HepG2 (cell line): ENCODE data around the gene LY6G5B. TPM values are rescaled to one million over a fixed set of nuclear protein-coding genes. Genes with fewer than 3 reads are reported as not detected.

Experiments
- ARID2 ChIP-seq: sonication (generic); formaldehyde crosslinking; IDR thresholded peaks from 2 replicates; pipeline ENCODE4 v1.8.1; 2022; ENCODE audit warnings: mild to moderate bottlenecking, missing genetic modification reagents, borderline replicate concordance
- BCL6 ChIP-seq: IDR thresholded peaks from 2 replicates; pipeline ENCODE4 v1.6.1; 2016; ENCODE audit warnings: missing genetic modification reagents, missing compliant biosample characterization
- DPF2 ChIP-seq: sonication (generic); formaldehyde crosslinking; IDR thresholded peaks from 2 replicates; pipeline ENCODE4 v1.4.0; 2020; ENCODE audit warnings: mild to moderate bottlenecking, low read depth, missing genetic modification reagents, borderline replicate concordance
- ELF3 ChIP-seq: IDR thresholded peaks from 2 replicates; pipeline ENCODE4 v1.6.1; 2016; ENCODE audit warnings: missing genetic modification reagents, missing compliant biosample characterization
- JARID2 ChIP-seq: sonication (generic); formaldehyde crosslinking; IDR thresholded peaks from 2 replicates; pipeline ENCODE4 v1.8.1; 2023; ENCODE audit warnings: missing genetic modification reagents, inconsistent platforms; ENCODE audit not compliant: insufficient replicate concordance
- MBD4 ChIP-seq: IDR thresholded peaks from 2 replicates; pipeline ENCODE4 v1.6.1; 2012; ENCODE audit warnings: low read length, inconsistent platforms, borderline replicate concordance
- NCOA5 ChIP-seq: sonication (generic); formaldehyde crosslinking; IDR thresholded peaks from 2 replicates; pipeline ENCODE4 v1.4.0; 2020; ENCODE audit warnings: missing genetic modification reagents
- SP2 ChIP-seq: sonication (generic); formaldehyde crosslinking; IDR thresholded peaks from 2 replicates; pipeline ENCODE4 v1.5.1; 2020; ENCODE audit warnings: mild to moderate bottlenecking, missing genetic modification reagents
- TEAD3 ChIP-seq: optimal IDR thresholded peaks from 2 replicates; pipeline ENCODE3; 2016; ENCODE audit warnings: borderline replicate concordance
- ZKSCAN8 ChIP-seq: IDR thresholded peaks from 2 replicates; pipeline ENCODE4 v1.6.1; 2016; ENCODE audit warnings: borderline replicate concordance, missing genetic modification reagents, missing compliant biosample characterization
- ZNF138 ChIP-seq: sonication (generic); formaldehyde crosslinking; IDR thresholded peaks from 2 replicates; pipeline ENCODE4 v1.5.0; 2020; ENCODE audit warnings: mild to moderate bottlenecking, low read depth, missing genetic modification reagents
- ZNF160 ChIP-seq: sonication (generic); formaldehyde crosslinking; IDR thresholded peaks from 2 replicates; pipeline ENCODE4 v1.8.0; 2022; ENCODE audit warnings: mild to moderate bottlenecking, inconsistent platforms, missing genetic modification reagents
- ZNF235 ChIP-seq: sonication (generic); formaldehyde crosslinking; IDR thresholded peaks from 2 replicates; pipeline ENCODE4 v1.8.1; 2023; ENCODE audit warnings: mild to moderate bottlenecking, missing genetic modification reagents, borderline replicate concordance
- ZNF562 ChIP-seq: sonication (generic); formaldehyde crosslinking; IDR thresholded peaks from 2 replicates; pipeline ENCODE4 v1.8.0; 2022; ENCODE audit warnings: missing genetic modification reagents, borderline replicate concordance
- ZNF597 ChIP-seq: sonication (generic); formaldehyde crosslinking; IDR thresholded peaks from 2 replicates; pipeline ENCODE4 v1.5.0; 2020; ENCODE audit warnings: missing genetic modification reagents
- ZNF629 ChIP-seq: sonication (generic); formaldehyde crosslinking; conservative IDR thresholded peaks from 2 replicates; pipeline ENCODE4 v1.5.0; 2020; ENCODE audit warnings: missing genetic modification reagents
- ZNF670 ChIP-seq: sonication (generic); formaldehyde crosslinking; IDR thresholded peaks from 2 replicates; pipeline ENCODE4 v1.8.0; 2022; ENCODE audit warnings: mild to moderate bottlenecking, missing genetic modification reagents, borderline replicate concordance
- ZNF747 ChIP-seq: sonication (generic); formaldehyde crosslinking; IDR thresholded peaks from 2 replicates; pipeline ENCODE4 v1.8.1; 2023; ENCODE audit warnings: missing genetic modification reagents, mild to moderate bottlenecking, borderline replicate concordance
- polyA plus RNA-seq, 8 experiments: library from polyadenylated mRNA; depleted of rRNA in 3 of 8; stranded (reverse) in 7 of 8; unstranded in 1 of 8; fragments of >200 nt; fragmentation: Illumina TruSeq in 4 of 8; extraction: Trizol in 4 of 8; gene quantifications; 2 replicates each; pipeline versions ENCODE4 v1.2.1 to v1.2.3, GENCODE V29; 2011 to 2016; ENCODE audit warnings: low read depth in 4 of 8, missing spikeins in 1 of 8, mixed read lengths in 1 of 8; ENCODE audit not compliant: insufficient read depth in 1 of 8
- total RNA-seq, 5 experiments: library from RNA; depleted of rRNA; stranded (reverse); fragments of >200 nt; fragmentation: Illumina TruSeq; extraction: Trizol; gene quantifications; 2 replicates each; pipeline ENCODE4 v1.2.3, GENCODE V29; 2016; ENCODE audit warnings: low read depth in 1 of 5
- TF ChIP-seq, protein P1 (sequence below): sonication (generic); formaldehyde crosslinking; IDR thresholded peaks from 2 replicates; pipeline ENCODE4 v1.5.0; 2020; ENCODE audit warnings: mild to moderate bottlenecking, missing genetic modification reagents
- TF ChIP-seq, protein P2 (sequence below): sonication (generic); formaldehyde crosslinking; IDR thresholded peaks from 2 replicates; pipeline ENCODE4 v1.9.0; 2021; ENCODE audit warnings: missing genetic modification reagents, borderline replicate concordance
- TF ChIP-seq, protein P3 (sequence below): sonication (generic); formaldehyde crosslinking; conservative IDR thresholded peaks from 2 replicates; pipeline ENCODE4 v1.8.1; 2023; ENCODE audit warnings: missing genetic modification reagents

LY6G5B gene
- total and polyA plus RNA-seq, 2 of the 13 experiments (the other 11 are each of a cell fraction or from before 2014, with no cell fraction given) = 7.8 to 15.7 TPM

- TF ChIP-seq ZNF670 (CRISPR knock-in tag) (0 out of 2 replicates have a peak, but pooled peaks have one; percentile 35), NCOA5 (CRISPR knock-in tag) (no peak), ELF3 (CRISPR knock-in tag) (0 out of 2 replicates have a peak, but pooled peaks have one; percentile 39), ZNF597 (CRISPR knock-in tag) (no peak), MBD4 (no peak), ZNF235 (CRISPR knock-in tag) (no peak), SP2 (CRISPR knock-in tag) (0 out of 2 replicates have a peak, but pooled peaks have one; percentile 0), ZNF562 (no peak), BCL6 (CRISPR knock-in tag) (peak; percentile 60; the same call in 1 of the 2 replicates), ZNF629 (CRISPR knock-in tag) (no peak), JARID2 (no peak), TEAD3 (CRISPR knock-in tag) (peak; percentile 50), ZNF160 (CRISPR knock-in tag) (no peak; the same call in 1 of the 2 replicates), ZKSCAN8 (CRISPR knock-in tag) (no peak), ZNF747 (CRISPR knock-in tag) (peak; percentile 55; the same call in 1 of the 2 replicates), ZNF138 (CRISPR knock-in tag) (no peak), DPF2 (CRISPR knock-in tag) (no peak), ARID2 (no peak)
- TF ChIP-seq, protein P1, sequence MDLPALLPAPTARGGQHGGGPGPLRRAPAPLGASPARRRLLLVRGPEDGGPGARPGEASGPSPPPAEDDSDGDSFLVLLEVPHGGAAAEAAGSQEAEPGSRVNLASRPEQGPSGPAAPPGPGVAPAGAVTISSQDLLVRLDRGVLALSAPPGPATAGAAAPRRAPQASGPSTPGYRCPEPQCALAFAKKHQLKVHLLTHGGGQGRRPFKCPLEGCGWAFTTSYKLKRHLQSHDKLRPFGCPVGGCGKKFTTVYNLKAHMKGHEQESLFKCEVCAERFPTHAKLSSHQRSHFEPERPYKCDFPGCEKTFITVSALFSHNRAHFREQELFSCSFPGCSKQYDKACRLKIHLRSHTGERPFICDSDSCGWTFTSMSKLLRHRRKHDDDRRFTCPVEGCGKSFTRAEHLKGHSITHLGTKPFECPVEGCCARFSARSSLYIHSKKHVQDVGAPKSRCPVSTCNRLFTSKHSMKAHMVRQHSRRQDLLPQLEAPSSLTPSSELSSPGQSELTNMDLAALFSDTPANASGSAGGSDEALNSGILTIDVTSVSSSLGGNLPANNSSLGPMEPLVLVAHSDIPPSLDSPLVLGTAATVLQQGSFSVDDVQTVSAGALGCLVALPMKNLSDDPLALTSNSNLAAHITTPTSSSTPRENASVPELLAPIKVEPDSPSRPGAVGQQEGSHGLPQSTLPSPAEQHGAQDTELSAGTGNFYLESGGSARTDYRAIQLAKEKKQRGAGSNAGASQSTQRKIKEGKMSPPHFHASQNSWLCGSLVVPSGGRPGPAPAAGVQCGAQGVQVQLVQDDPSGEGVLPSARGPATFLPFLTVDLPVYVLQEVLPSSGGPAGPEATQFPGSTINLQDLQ (CRISPR knock-in tag) = peak; percentile 58
- TF ChIP-seq, protein P2, sequence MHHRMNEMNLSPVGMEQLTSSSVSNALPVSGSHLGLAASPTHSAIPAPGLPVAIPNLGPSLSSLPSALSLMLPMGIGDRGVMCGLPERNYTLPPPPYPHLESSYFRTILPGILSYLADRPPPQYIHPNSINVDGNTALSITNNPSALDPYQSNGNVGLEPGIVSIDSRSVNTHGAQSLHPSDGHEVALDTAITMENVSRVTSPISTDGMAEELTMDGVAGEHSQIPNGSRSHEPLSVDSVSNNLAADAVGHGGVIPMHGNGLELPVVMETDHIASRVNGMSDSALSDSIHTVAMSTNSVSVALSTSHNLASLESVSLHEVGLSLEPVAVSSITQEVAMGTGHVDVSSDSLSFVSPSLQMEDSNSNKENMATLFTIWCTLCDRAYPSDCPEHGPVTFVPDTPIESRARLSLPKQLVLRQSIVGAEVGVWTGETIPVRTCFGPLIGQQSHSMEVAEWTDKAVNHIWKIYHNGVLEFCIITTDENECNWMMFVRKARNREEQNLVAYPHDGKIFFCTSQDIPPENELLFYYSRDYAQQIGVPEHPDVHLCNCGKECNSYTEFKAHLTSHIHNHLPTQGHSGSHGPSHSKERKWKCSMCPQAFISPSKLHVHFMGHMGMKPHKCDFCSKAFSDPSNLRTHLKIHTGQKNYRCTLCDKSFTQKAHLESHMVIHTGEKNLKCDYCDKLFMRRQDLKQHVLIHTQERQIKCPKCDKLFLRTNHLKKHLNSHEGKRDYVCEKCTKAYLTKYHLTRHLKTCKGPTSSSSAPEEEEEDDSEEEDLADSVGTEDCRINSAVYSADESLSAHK (CRISPR knock-in tag) = no peak
- TF ChIP-seq, protein P3, sequence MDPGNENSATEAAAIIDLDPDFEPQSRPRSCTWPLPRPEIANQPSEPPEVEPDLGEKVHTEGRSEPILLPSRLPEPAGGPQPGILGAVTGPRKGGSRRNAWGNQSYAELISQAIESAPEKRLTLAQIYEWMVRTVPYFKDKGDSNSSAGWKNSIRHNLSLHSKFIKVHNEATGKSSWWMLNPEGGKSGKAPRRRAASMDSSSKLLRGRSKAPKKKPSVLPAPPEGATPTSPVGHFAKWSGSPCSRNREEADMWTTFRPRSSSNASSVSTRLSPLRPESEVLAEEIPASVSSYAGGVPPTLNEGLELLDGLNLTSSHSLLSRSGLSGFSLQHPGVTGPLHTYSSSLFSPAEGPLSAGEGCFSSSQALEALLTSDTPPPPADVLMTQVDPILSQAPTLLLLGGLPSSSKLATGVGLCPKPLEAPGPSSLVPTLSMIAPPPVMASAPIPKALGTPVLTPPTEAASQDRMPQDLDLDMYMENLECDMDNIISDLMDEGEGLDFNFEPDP (CRISPR knock-in tag) = 0 out of 2 replicates have a peak, but pooled peaks have one; percentile 14
Measured at GRCh38 chr6:31664790-31665500, 4.8 kb upstream of the LY6G5B start, which contains the start of gene GPANK1 (continued).
